Thoracic aorta (tissue), 2 donors: Measurements from ENCODE around the gene GJB4. TPM values are rescaled to one million over a fixed set of nuclear protein-coding genes. Genes with fewer than 3 reads are reported as not detected.

Experiments
- ATAC-seq: fragments of 150-250 bp; one replicate; pipeline ENCODE4 v1.8.0; 2017; ENCODE audit warnings: low read depth; ENCODE audit not compliant: insufficient number of reproducible peaks, low FRiP score
- DNase-seq: peaks from one replicate; pipeline ENCODE4 v3.0.0-alpha.2; 2020; ENCODE audit warnings: low spot score
- H3K27ac ChIP-seq, 2 donors: fragments of 200-600 bp; sonication (generic); 1 replicate in 1 of 2; 2 replicates in 1 of 2; pipeline ENCODE4 v1.5.1; 2016; ENCODE audit warnings: mild to moderate bottlenecking in 2 of 2, moderate library complexity in 2 of 2
- H3K27me3 ChIP-seq: fragments of 200-600 bp; sonication (generic); replicated peaks from 2 replicates; pipeline ENCODE4 v1.6.0; 2016; ENCODE audit warnings: mild to moderate bottlenecking; ENCODE audit not compliant: insufficient read depth
- H3K36me3 ChIP-seq: fragments of 200-600 bp; sonication (generic); one replicate; pipeline ENCODE4 v1.5.1; 2016
- H3K4me1 ChIP-seq, 2 donors: fragments of 200-600 bp; sonication (generic); 1 replicate in 1 of 2; 2 replicates in 1 of 2; pipeline versions ENCODE4 v1.5.1 to v1.6.0; 2016; ENCODE audit warnings: low read depth in 2 of 2, mild to moderate bottlenecking in 1 of 2; ENCODE audit not compliant: control insufficient read depth in 1 of 2
- H3K4me3 ChIP-seq: fragments of 200-600 bp; sonication (generic); 2 replicates; pipeline ENCODE4 v1.5.1; 2016; ENCODE audit warnings: mild to moderate bottlenecking
- H3K9me3 ChIP-seq: fragments of 200-600 bp; sonication (generic); 2 replicates; pipeline ENCODE4 v1.5.1; 2016
- CTCF ChIP-seq: fragments of 200-600 bp; sonication (generic); IDR thresholded peaks from one replicate; pipeline ENCODE4 v1.5.1; 2019; ENCODE audit warnings: antibody characterized with exemption
- total RNA-seq, 2 donors: library from RNA; depleted of rRNA; stranded (reverse); fragments of >200 nt; gene quantifications; one replicate each; pipeline versions ENCODE4 v1.1.0 to v1.2.3, GENCODE V29; 2016

GJB4 gene
- total RNA-seq, result not detected

DNA sequence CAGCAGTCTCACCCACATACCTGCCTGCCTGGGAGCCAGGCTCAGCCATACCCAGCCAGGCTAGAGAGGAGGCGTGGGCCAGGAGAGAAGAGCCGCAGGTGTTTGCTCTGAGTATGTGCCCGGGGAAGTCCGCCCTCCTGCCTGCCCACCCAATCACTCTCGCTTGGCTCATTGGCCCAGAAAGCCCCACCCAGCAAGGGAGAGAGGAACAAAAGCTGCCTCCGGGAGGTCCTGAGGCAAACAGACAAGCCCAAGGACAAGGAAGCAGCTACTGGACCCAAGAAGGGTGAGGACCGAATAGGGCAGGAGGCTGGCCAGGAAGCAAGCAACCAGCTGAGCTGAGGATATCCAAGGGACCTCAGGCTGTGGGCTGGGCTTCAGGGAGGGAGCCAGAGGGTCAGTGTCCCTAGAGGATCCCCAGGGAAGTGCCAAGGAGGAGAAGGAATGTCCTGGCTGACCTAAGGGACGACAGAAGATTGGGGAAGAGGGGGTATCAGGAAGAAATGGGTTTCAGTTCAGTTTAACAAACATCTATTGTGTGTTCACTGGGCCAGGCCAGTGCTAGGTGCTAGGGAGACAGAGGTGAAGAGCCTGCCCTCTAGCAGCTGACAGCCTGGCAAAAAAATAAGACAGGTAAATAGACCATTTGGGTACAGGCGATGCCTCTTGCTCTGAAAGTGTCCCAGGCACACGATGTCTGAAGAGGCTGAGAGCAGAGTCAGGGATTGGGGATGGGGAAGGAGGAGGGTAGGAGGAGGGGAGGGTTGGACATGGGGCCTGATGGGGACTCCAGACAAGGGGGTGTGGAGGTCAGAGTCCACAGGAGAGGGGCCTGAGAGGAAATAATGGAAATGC, at the start of gene GJB4:
Gene GJB4 (plus strand): TSS at position 238 of the 855 bp plus-strand sequence. CDS start 1,515 bp downstream, outside the sequence.
- ATAC-seq, result no peak
- Histone ChIP-seq H3K27ac (no peak within 1 kb of the TSS), H3K4me3 (no peak within 1 kb of the TSS), H3K36me3 (no peaks in the 10 kb centered on the region), H3K9me3 (no peaks in the 10 kb centered on the region), H3K4me1 (no peaks in the 10 kb centered on the region), H3K27me3 (no peaks in the 10 kb centered on the region)
- TF ChIP-seq CTCF, result no peak
- DNase-seq, result no peak

DNA sequence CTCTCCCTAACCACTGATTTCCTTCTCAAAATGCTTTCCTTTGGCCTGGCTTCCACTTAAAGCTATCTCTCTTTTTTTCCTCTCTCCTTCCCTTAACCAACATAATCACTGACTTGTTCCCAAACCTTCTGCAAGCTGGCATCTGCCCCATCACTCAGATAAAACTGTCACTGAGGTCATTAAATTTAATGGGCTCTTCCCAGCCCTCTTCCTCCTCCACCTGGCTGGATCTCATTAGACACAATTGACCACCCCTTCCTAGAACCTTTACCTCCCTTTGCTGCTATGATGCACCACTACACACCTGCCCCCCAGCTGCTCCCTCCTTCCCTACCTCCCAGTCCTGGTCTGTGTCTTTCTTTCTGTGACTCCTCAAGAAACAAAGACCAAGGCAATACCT, 48.7 kb upstream of the GJB4 start:
- DNase-seq (no peak), ATAC-seq (no peak)
- no peaks in the 10 kb centered on the region for H3K27me3 ChIP-seq
- no peaks in the 10 kb centered on the region for H3K4me1 ChIP-seq
- no peaks in the 10 kb centered on the region for H3K36me3 ChIP-seq
- H3K9me3 ChIP-seq, result no peaks in the 10 kb centered on the region
- no peak for TF ChIP-seq CTCF
- H3K4me3 ChIP-seq, result no peak overlapping the region
- no peak overlapping the region for H3K27ac ChIP-seq

GRCh38 chr1:34711485-34711884, 48.1 kb upstream of the GJB4 start:
- TF ChIP-seq CTCF, result no peak
- no peaks in the 10 kb centered on the region for H3K9me3 ChIP-seq
- DNase-seq (no peak), ATAC-seq (no peak)
- H3K4me3 ChIP-seq, result no peak overlapping the region
- H3K4me1 ChIP-seq, result no peaks in the 10 kb centered on the region
- H3K36me3 ChIP-seq, result no peaks in the 10 kb centered on the region
- no peaks in the 10 kb centered on the region for H3K27me3 ChIP-seq
- no peak overlapping the region for H3K27ac ChIP-seq

DNA sequence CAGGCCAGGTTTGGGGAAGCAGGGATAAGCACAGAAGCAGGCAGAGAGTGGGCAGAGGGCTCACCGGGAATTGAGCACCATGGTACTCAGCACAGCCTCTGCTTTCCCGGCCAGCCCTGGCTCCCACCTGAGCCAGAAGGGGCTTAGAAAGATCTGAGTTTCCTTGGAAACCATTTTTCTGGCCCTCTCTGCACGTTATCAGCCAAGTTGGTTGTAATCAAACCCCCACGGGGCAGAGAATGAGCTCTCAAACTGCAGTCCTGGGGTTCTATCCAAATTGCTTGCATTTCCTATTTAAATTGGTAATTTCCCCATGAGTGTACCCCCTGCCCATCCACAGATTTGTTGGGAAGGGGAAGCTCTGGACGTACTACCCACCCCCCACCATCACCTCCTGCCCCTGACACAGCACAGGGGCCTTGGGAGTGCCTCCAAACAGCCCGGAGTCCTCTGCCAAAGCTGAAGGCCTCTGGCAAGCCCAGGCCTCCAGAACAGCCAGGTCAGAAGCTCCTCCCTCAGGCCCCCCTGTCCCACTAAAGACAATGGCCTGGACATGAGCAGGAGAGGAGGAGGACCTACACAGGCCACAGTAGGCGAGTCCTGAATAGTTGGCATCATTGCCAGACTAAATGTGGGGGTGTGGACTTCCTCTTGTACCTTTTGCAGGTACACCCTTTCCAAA, 47.4 kb upstream of the GJB4 start:
- Histone ChIP-seq H3K36me3 (no peaks in the 10 kb centered on the region), H3K9me3 (no peaks in the 10 kb centered on the region), H3K27me3 (no peaks in the 10 kb centered on the region), H3K4me3 (no peak overlapping the region), H3K4me1 (no peaks in the 10 kb centered on the region), H3K27ac (no peak overlapping the region)
- no peak for DNase-seq
- no peak for ATAC-seq
- no peak for TF ChIP-seq CTCF

DNA sequence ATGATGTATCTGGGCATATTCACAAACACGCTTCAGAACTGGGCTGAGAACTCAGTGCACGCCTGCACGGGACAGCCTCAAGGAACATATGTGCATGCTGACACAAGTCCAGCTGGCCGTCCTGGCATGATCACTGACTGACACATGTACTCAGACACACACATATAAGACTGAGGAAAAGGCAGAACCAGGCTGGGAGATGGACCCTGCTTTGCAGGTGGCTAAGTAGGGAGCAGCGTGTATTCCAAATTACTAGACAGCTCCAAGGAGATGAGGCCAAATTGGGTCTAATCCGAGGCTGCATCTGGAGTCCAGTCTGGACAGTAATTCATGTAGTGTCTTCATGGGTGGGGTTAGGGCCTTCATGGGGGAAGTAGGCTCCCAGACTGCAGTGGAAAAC, 46.1 kb upstream of the GJB4 start:
- DNase-seq (no peak), ATAC-seq (no peak)
- Histone ChIP-seq H3K4me1 (no peaks in the 10 kb centered on the region), H3K4me3 (no peak overlapping the region), H3K36me3 (no peaks in the 10 kb centered on the region), H3K9me3 (no peaks in the 10 kb centered on the region), H3K27me3 (no peaks in the 10 kb centered on the region), H3K27ac (no peak overlapping the region)
- TF ChIP-seq CTCF, result no peak
